Middle frontal gyrus (tissue), 1 donor: ENCODE results near the gene KIF23.
"Not testable (repeated sequence)": the region's sequence is repeated elsewhere in the genome, so short reads cannot be mapped to it uniquely, and the experiment has no call there.

Source experiments
- DNase-seq: peaks from one replicate; pipeline ENCODE4 v3.0.0-alpha.2; 2015; ENCODE audit warnings: low spot score; ENCODE audit errors: extremely low spot score

Gene KIF23

GRCh38 chr15:69413822-69414700, at the start of gene KIF23:
Gene KIF23 (plus strand): TSS chr15:69414349. CDS start chr15:69414466, 117 bp downstream.
- peak; percentile 56 for DNase-seq

- no peak for DNase-seq
Observed at GRCh38 chr15:69367236-69367635, 46.9 kb upstream of the KIF23 start.

- DNase-seq: no peak
Observed at GRCh38 chr15:69369631-69370030, 44.5 kb upstream of the KIF23 start.

GRCh38 chr15:69373406-69373805, 40.7 kb upstream of the KIF23 start:
- no peak for DNase-seq

- no peak for DNase-seq
Observed at GRCh38 chr15:69375151-69375790, 38.9 kb upstream of the KIF23 start.

- DNase-seq: no peak
Observed at GRCh38 chr15:69377216-69377970, 36.8 kb upstream of the KIF23 start.

GRCh38 chr15:69380100-69380725, 33.9 kb upstream of the KIF23 start:
- no peak for DNase-seq

GRCh38 chr15:69380726-69381105, 33.4 kb upstream of the KIF23 start:
- no peak for DNase-seq

- DNase-seq: not testable (repeated sequence)
Observed at GRCh38 chr15:69382176-69382575, 32.0 kb upstream of the KIF23 start.

GRCh38 chr15:69384066-69384465, 30.1 kb upstream of the KIF23 start:
- DNase-seq: not testable (repeated sequence)

- no peak for DNase-seq
Observed at GRCh38 chr15:69384626-69385598, 29.2 kb upstream of the KIF23 start.

GRCh38 chr15:69385831-69386230, 28.3 kb upstream of the KIF23 start:
- DNase-seq: no peak

- no peak for DNase-seq
Observed at GRCh38 chr15:69386284-69386683, 27.9 kb upstream of the KIF23 start.

GRCh38 chr15:69388260-69388705, 25.9 kb upstream of the KIF23 start:
- DNase-seq: no peak

- DNase-seq: no peak
Observed at GRCh38 chr15:69389426-69389825, 24.7 kb upstream of the KIF23 start.

GRCh38 chr15:69390575-69390974, 23.6 kb upstream of the KIF23 start:
- DNase-seq: no peak

GRCh38 chr15:69391046-69391757, 22.9 kb upstream of the KIF23 start:
- no peak for DNase-seq

GRCh38 chr15:69392352-69392751, 21.8 kb upstream of the KIF23 start:
- DNase-seq: no peak

- no peak for DNase-seq
Observed at GRCh38 chr15:69393831-69394491, 20.2 kb upstream of the KIF23 start.
